ENCODE results near the gene WDR47. TPM values are rescaled to one million over a fixed set of nuclear protein-coding genes. Genes with fewer than 3 reads are reported as not detected.

The WDR47 gene
- total RNA-seq, 1 experiment from 2014 or later, result 6.6 TPM

DNA sequence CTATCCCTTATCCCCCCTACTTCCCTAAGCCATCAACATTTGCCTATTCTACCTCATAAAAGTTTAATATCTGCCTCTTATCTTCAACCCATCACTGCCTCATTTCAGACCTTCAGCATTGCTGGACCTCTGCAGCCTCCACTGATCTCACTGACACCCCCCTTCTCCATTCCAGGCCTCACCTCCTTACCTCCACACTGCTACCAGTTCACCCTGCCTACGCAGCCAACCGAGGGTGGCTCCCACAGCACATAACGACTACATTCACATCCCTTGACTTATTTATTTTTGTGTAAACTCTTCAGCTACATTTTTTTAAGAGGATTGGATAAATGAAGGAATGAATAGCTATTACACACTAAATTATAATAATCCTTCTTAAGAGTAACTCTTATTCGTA, 92.9 kb downstream of the WDR47 start:
- H3K4ac ChIP-seq (ENCODE audit: low read depth, low read length), result no peak overlapping the region
- peaks cover 9% of the 10 kb centered on the region; the same call in 1 of the 2 replicates for H3K4me1 ChIP-seq (ENCODE audit: insufficient read depth, low read length)
- Mint-ChIP-seq H3K27ac (peak overlapping the region; percentile 50 to 87 (median 87)), H3K4me3 (peak overlapping the region; percentile 0 to 59; a peak in 4 of 5 replicates), H3K4me1 (peaks cover 32 to 33% of the 10 kb centered on the region in 2 experiments), H3K9me3 (no peaks in the 10 kb centered on the region), H3K27me3 (ENCODE audit: low read depth) (no peaks in the 10 kb centered on the region), H3K36me3 (ENCODE audit: insufficient read depth in 1 of 3, low read depth in 3 of 3) (peaks cover 9 to 22% (median 16%) of the 10 kb centered on the region in 3 experiments)
- TF ChIP-seq, protein P1, sequence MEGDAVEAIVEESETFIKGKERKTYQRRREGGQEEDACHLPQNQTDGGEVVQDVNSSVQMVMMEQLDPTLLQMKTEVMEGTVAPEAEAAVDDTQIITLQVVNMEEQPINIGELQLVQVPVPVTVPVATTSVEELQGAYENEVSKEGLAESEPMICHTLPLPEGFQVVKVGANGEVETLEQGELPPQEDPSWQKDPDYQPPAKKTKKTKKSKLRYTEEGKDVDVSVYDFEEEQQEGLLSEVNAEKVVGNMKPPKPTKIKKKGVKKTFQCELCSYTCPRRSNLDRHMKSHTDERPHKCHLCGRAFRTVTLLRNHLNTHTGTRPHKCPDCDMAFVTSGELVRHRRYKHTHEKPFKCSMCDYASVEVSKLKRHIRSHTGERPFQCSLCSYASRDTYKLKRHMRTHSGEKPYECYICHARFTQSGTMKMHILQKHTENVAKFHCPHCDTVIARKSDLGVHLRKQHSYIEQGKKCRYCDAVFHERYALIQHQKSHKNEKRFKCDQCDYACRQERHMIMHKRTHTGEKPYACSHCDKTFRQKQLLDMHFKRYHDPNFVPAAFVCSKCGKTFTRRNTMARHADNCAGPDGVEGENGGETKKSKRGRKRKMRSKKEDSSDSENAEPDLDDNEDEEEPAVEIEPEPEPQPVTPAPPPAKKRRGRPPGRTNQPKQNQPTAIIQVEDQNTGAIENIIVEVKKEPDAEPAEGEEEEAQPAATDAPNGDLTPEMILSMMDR (conservative IDR thresholded peaks at IDR 0.05), result no peak
- no peak overlapping the region for H2BK120ac ChIP-seq (ENCODE audit: low read depth, low read length, poor library complexity, severe bottlenecking)
- H3K56ac ChIP-seq (ENCODE audit: insufficient read length, low read depth, low read length), result no peak overlapping the region
- H2BK5ac ChIP-seq (ENCODE audit: insufficient read length, low read length), result no peak overlapping the region
- no peak overlapping the region for H2BK15ac ChIP-seq (ENCODE audit: low read depth, low read length)
- H3K18ac ChIP-seq (ENCODE audit: insufficient read length, low read depth, low read length), result no peak overlapping the region
- H3K27me3 ChIP-seq (ENCODE audit: insufficient read depth, low read length), result no peaks in the 10 kb centered on the region
- no peak overlapping the region for H2BK12ac ChIP-seq (ENCODE audit: insufficient read length, low read depth, low read length)
- no peak overlapping the region for H2AFZ ChIP-seq (ENCODE audit: low read length)
- H4K91ac ChIP-seq (ENCODE audit: insufficient read length, low read depth, low read length), result no peak overlapping the region
- H3K79me2 ChIP-seq (ENCODE audit: insufficient read depth, low read length), result peaks cover 3% of the 10 kb centered on the region; the same call in 1 of the 2 replicates
- H3K9me3 ChIP-seq (ENCODE audit: control insufficient read depth, low read depth, low read length), result no peaks in the 10 kb centered on the region
- no peak overlapping the region for H3K14ac ChIP-seq (ENCODE audit: insufficient read depth, low read length)
- no CpG with 5 or more reads among the region's 4 CpGs for WGBS (ENCODE audit: extremely low coverage, insufficient read length, low lambda C conversion rate)
- no peak overlapping the region for H3K4me2 ChIP-seq (ENCODE audit: insufficient read depth, insufficient read length, low read length)
- no peak overlapping the region for H3K9ac ChIP-seq (ENCODE audit: extremely low read depth, insufficient read length, low read length)
- no peak overlapping the region for H2AK5ac ChIP-seq (ENCODE audit: insufficient read length, low read length)
- no peak for DNase-seq
- no peak overlapping the region for H3K23ac ChIP-seq (ENCODE audit: insufficient read length, low read depth, low read length)
- no peak overlapping the region for H3K27ac ChIP-seq (ENCODE audit: insufficient read length, low read depth, low read length)
- no peak overlapping the region for H2BK20ac ChIP-seq (ENCODE audit: low read depth, low read length, poor library complexity, severe bottlenecking)
- H4K20me1 ChIP-seq (ENCODE audit: control insufficient read depth, insufficient read depth, insufficient read length), result no peaks in the 10 kb centered on the region
- H3T11ph ChIP-seq (ENCODE audit: low read length), result no peak overlapping the region
- no peak overlapping the region for H4K8ac ChIP-seq (replicated peaks; ENCODE audit: insufficient read length, low read depth, low read length)
- H3K79me1 ChIP-seq (ENCODE audit: insufficient read depth, low read depth, low read length, poor library complexity, severe bottlenecking), result peaks cover 2% of the 10 kb centered on the region
- no peaks in the 10 kb centered on the region for H3K23me2 ChIP-seq (ENCODE audit: insufficient read length, low read depth, low read length, poor library complexity, severe bottlenecking)
- no peak overlapping the region for H4K5ac ChIP-seq (ENCODE audit: insufficient read length, low read depth, low read length)
